ENCODE results near the gene ADAM10. TPM values are rescaled to one million over a fixed set of nuclear protein-coding genes. Genes with fewer than 3 reads are reported as not detected.
"Not testable (repeated sequence)": the region's sequence is repeated elsewhere in the genome, so short reads cannot be mapped to it uniquely, and the experiment has no call there.

The ADAM10 gene
- 132 and 144 TPM in 2 replicates for total RNA-seq (2014; rRNA removed; shearing (Covaris generic))
- polyA plus RNA-seq (2015; cell fraction: cytosol; rRNA removed): 90.4 and 95.2 TPM in 2 replicates
- 18.7 and 19.3 TPM in 2 replicates for polyA plus RNA-seq (2015; cell fraction: nucleus; rRNA removed)

- peak; percentile 97 for DNase-seq (ENCODE audit: low read depth, low spot score)
- in situ Hi-C loops (cut with HindIII; ENCODE audit: low pct_unique_long_range_greater_than_20kb, low sequenced_read_pairs): no loop called here
These were observed at the start of gene ADAM10 for GRCh38 chr15:58749532-58750337. TSS of gene ADAM10 (minus strand) at chr15:58749707. CDS start at chr15:58749534, 173 bp downstream.

- in situ Hi-C loops (cut with HindIII; ENCODE audit: low pct_unique_long_range_greater_than_20kb, low sequenced_read_pairs): no loop called here
- DNase-seq (ENCODE audit: low read depth, low spot score): no peak
These were observed 48.0 kb upstream of the ADAM10 start for GRCh38 chr15:58797505-58797904.

- in situ Hi-C loops (cut with HindIII; ENCODE audit: low pct_unique_long_range_greater_than_20kb, low sequenced_read_pairs): no loop called here
- DNase-seq (ENCODE audit: low read depth, low spot score): peak; percentile 28
These were observed 46.3 kb upstream of the ADAM10 start for GRCh38 chr15:58795825-58796224.

- in situ Hi-C loops (cut with HindIII; ENCODE audit: low pct_unique_long_range_greater_than_20kb, low sequenced_read_pairs): no loop called here
- no peak for DNase-seq (ENCODE audit: low read depth, low spot score)
These were observed 44.4 kb upstream of the ADAM10 start for GRCh38 chr15:58793862-58794261.

GRCh38 chr15:58788056-58788710 is 38.7 kb upstream of the ADAM10 start:
- DNase-seq (ENCODE audit: low read depth, low spot score): no peak
- in situ Hi-C loops (cut with HindIII; ENCODE audit: low pct_unique_long_range_greater_than_20kb, low sequenced_read_pairs): no loop called here

- in situ Hi-C loops (cut with HindIII; ENCODE audit: low pct_unique_long_range_greater_than_20kb, low sequenced_read_pairs): no loop called here
- no peak for DNase-seq (ENCODE audit: low read depth, low spot score)
These were observed 35.8 kb upstream of the ADAM10 start for GRCh38 chr15:58785355-58785754.

- no peak for DNase-seq (ENCODE audit: low read depth, low spot score)
These were observed 30.0 kb upstream of the ADAM10 start for GRCh38 chr15:58779554-58779953.

GRCh38 chr15:58777107-58777506 is 27.6 kb upstream of the ADAM10 start:
- DNase-seq (ENCODE audit: low read depth, low spot score): no peak
- in situ Hi-C loops (cut with HindIII; ENCODE audit: low pct_unique_long_range_greater_than_20kb, low sequenced_read_pairs): no loop called here

More at GRCh38 chr15:58779554-58779953, 30.0 kb upstream of the ADAM10 start:
- in situ Hi-C loops (cut with HindIII; ENCODE audit: low pct_unique_long_range_greater_than_20kb, low sequenced_read_pairs): no loop called here

GRCh38 chr15:58775402-58775801 is 25.9 kb upstream of the ADAM10 start:
- no peak for DNase-seq (ENCODE audit: low read depth, low spot score)
- in situ Hi-C loops (cut with HindIII; ENCODE audit: low pct_unique_long_range_greater_than_20kb, low sequenced_read_pairs): no loop called here

- in situ Hi-C loops (cut with HindIII; ENCODE audit: low pct_unique_long_range_greater_than_20kb, low sequenced_read_pairs): no loop called here
- no peak for DNase-seq (ENCODE audit: low read depth, low spot score)
These were observed 23.5 kb upstream of the ADAM10 start for GRCh38 chr15:58773024-58773423.

- in situ Hi-C loops (cut with HindIII; ENCODE audit: low pct_unique_long_range_greater_than_20kb, low sequenced_read_pairs): no loop called here
- DNase-seq (ENCODE audit: low read depth, low spot score): peak; percentile 8
These were observed 22.2 kb upstream of the ADAM10 start for GRCh38 chr15:58771621-58772250.

GRCh38 chr15:58770857-58771620 is 21.5 kb upstream of the ADAM10 start, which contains the start of gene MINDY2:
TSS of gene MINDY2 (plus strand) at chr15:58771302. CDS start at chr15:58771396, 94 bp downstream.
- DNase-seq (ENCODE audit: low read depth, low spot score): peak; percentile 98
- in situ Hi-C loops (cut with HindIII; ENCODE audit: low pct_unique_long_range_greater_than_20kb, low sequenced_read_pairs): no loop called here

GRCh38 chr15:58770519-58770856 is 21.0 kb upstream of the ADAM10 start:
- DNase-seq (ENCODE audit: low read depth, low spot score): no peak
- in situ Hi-C loops (cut with HindIII; ENCODE audit: low pct_unique_long_range_greater_than_20kb, low sequenced_read_pairs): no loop called here

- in situ Hi-C loops (cut with HindIII; ENCODE audit: low pct_unique_long_range_greater_than_20kb, low sequenced_read_pairs): not testable (repeated sequence)
These were observed 19.1 kb upstream of the ADAM10 start for GRCh38 chr15:58768601-58769004.

GRCh38 chr15:58766290-58766689 is 16.8 kb upstream of the ADAM10 start:
- DNase-seq (ENCODE audit: low read depth, low spot score): no peak
- in situ Hi-C loops (cut with HindIII; ENCODE audit: low pct_unique_long_range_greater_than_20kb, low sequenced_read_pairs): no loop called here

More at GRCh38 chr15:58768601-58769004, 19.1 kb upstream of the ADAM10 start:
- not testable (repeated sequence) for DNase-seq (ENCODE audit: low read depth, low spot score)

GRCh38 chr15:58764468-58764867 is 15.0 kb upstream of the ADAM10 start:
- no peak for DNase-seq (ENCODE audit: low read depth, low spot score)
- in situ Hi-C loops (cut with HindIII; ENCODE audit: low pct_unique_long_range_greater_than_20kb, low sequenced_read_pairs): no loop called here

GRCh38 chr15:58762731-58763130 is 13.2 kb upstream of the ADAM10 start:
- no peak for DNase-seq (ENCODE audit: low read depth, low spot score)
- in situ Hi-C loops (cut with HindIII; ENCODE audit: low pct_unique_long_range_greater_than_20kb, low sequenced_read_pairs): no loop called here

GRCh38 chr15:58762285-58762684 is 12.8 kb upstream of the ADAM10 start:
- in situ Hi-C loops (cut with HindIII; ENCODE audit: low pct_unique_long_range_greater_than_20kb, low sequenced_read_pairs): no loop called here
- no peak for DNase-seq (ENCODE audit: low read depth, low spot score)
